WTC11 (cell line): ENCODE measurements around the gene GART. TPM values are rescaled to one million over a fixed set of nuclear protein-coding genes. Genes with fewer than 3 reads are reported as not detected.

Experiments used
- ATAC-seq: fragments of 200-7000 bp; cut with Tn5 transposase; 2 replicates; pipeline ENCODE4 v1.10.0; 2021; ENCODE audit warnings: mild to moderate bottlenecking, moderate library complexity
- CTCF ChIA-PET: fragments of 300-600 bp; sonication (Branson Sonifier 250); formaldehyde crosslinking; loops from one replicate; lab custom pipeline; 2021; ENCODE audit warnings: antibody characterized with exemption; lab: Charles Lee
- POLR2A ChIA-PET: fragments of 350-600 bp; sonication (Branson Sonifier 250); formaldehyde crosslinking; loops from one replicate; lab custom pipeline; 2021; ENCODE audit warnings: antibody characterized with exemption; lab: Charles Lee
- DNase-seq: peaks from one replicate; pipeline ENCODE4 v3.0.0; 2021; ENCODE audit warnings: low spot score
- H3K27ac Mint-ChIP-seq: 2 replicates; pipeline ENCODE4 v1.8.0; 2021; ENCODE audit warnings: mixed read lengths
- H3K27me3 Mint-ChIP-seq: 2 replicates; pipeline ENCODE4 v1.8.0; 2021; ENCODE audit warnings: low read depth, mild to moderate bottlenecking, moderate library complexity, mixed read lengths
- H3K36me3 Mint-ChIP-seq: 2 replicates; pipeline ENCODE4 v1.8.0; 2021; ENCODE audit warnings: mixed read lengths
- H3K4me1 Mint-ChIP-seq: 2 replicates; pipeline ENCODE4 v1.8.0; 2022; ENCODE audit warnings: mixed read lengths
- H3K4me3 Mint-ChIP-seq: 2 replicates; pipeline ENCODE4 v1.8.0; 2021; ENCODE audit warnings: mild to moderate bottlenecking, moderate library complexity, mixed read lengths
- H3K9me3 Mint-ChIP-seq: 2 replicates; pipeline ENCODE4 v1.8.0; 2021; ENCODE audit warnings: mixed read lengths
- CREB1 ChIP-seq: sonication (generic); formaldehyde crosslinking; IDR thresholded peaks from 2 replicates; pipeline ENCODE4 v1.8.0; 2023; ENCODE audit warnings: mild to moderate bottlenecking, missing genetic modification reagents
- FOXP1 ChIP-seq: sonication (generic); formaldehyde crosslinking; IDR thresholded peaks from 2 replicates; pipeline ENCODE4 v1.8.0; 2022; ENCODE audit warnings: missing genetic modification reagents, mild to moderate bottlenecking, moderate library complexity, borderline replicate concordance
- GABPB1 ChIP-seq: sonication (generic); formaldehyde crosslinking; IDR thresholded peaks from 2 replicates; pipeline ENCODE4 v1.8.1; 2023; ENCODE audit warnings: mild to moderate bottlenecking, missing genetic modification reagents
- JUN ChIP-seq: sonication (generic); formaldehyde crosslinking; IDR thresholded peaks from 2 replicates; pipeline ENCODE4 v1.8.0; 2023; ENCODE audit warnings: mild to moderate bottlenecking, missing genetic modification reagents
- NFE2L1 ChIP-seq: sonication (generic); formaldehyde crosslinking; IDR thresholded peaks from 2 replicates; pipeline ENCODE4 v1.8.1; 2023; ENCODE audit warnings: missing genetic modification reagents
- RORB ChIP-seq: fragments of 250-450 bp; sonication (Bioruptor Pico); IDR thresholded peaks from 2 replicates; pipeline ENCODE4 v1.9.0; 2021; ENCODE audit warnings: mild to moderate bottlenecking
- TCF7 ChIP-seq: sonication (generic); formaldehyde crosslinking; IDR thresholded peaks from 2 replicates; pipeline ENCODE4 v1.8.0; 2022; ENCODE audit warnings: mild to moderate bottlenecking, low read depth, missing genetic modification reagents, moderate library complexity
- ZNF232 ChIP-seq: sonication (generic); formaldehyde crosslinking; IDR thresholded peaks from 2 replicates; pipeline ENCODE4 v1.8.0; 2022; ENCODE audit warnings: mild to moderate bottlenecking, missing genetic modification reagents
- ZNF416 ChIP-seq: fragments of 250-450 bp; sonication (Bioruptor Pico); IDR thresholded peaks from 2 replicates; pipeline ENCODE4 v1.9.0; 2021; ENCODE audit warnings: mild to moderate bottlenecking, inconsistent platforms
- ZNF423 ChIP-seq: fragments of 250-450 bp; sonication (Bioruptor Pico); IDR thresholded peaks from 2 replicates; pipeline ENCODE4 v2.1.2; 2022; ENCODE audit warnings: mild to moderate bottlenecking, moderate library complexity
- total RNA-seq: library from RNA; stranded (reverse); gene quantifications from 3 replicates; pipeline ENCODE4 v1.2.3, GENCODE V29; 2021
- TF ChIP-seq, protein P1 (sequence below): fragments of 250-450 bp; sonication (Bioruptor Pico); IDR thresholded peaks from 2 replicates; pipeline ENCODE4 v1.9.0; 2021; ENCODE audit warnings: mild to moderate bottlenecking, borderline replicate concordance
- TF ChIP-seq, protein P2 (sequence below): sonication (generic); formaldehyde crosslinking; IDR thresholded peaks from 2 replicates; pipeline ENCODE4 v1.8.1; 2022; ENCODE audit warnings: low read depth, mild to moderate bottlenecking, moderate library complexity, missing genetic modification reagents, borderline replicate concordance
- TF ChIP-seq, protein P3 (sequence below): sonication (generic); formaldehyde crosslinking; IDR thresholded peaks from 2 replicates; pipeline ENCODE4 v1.8.0; 2023; ENCODE audit warnings: missing genetic modification reagents
- TF ChIP-seq, protein P4 (sequence below): sonication (generic); formaldehyde crosslinking; IDR thresholded peaks from 2 replicates; pipeline ENCODE4 v1.8.1; 2023; ENCODE audit warnings: mild to moderate bottlenecking, missing genetic modification reagents, moderate library complexity
- TF ChIP-seq, protein P5 (sequence below): sonication (generic); formaldehyde crosslinking; IDR thresholded peaks from 2 replicates; pipeline ENCODE4 v1.8.1; 2022; ENCODE audit warnings: low read depth, missing genetic modification reagents, borderline replicate concordance
- TF ChIP-seq, protein P6 (sequence below): sonication (generic); formaldehyde crosslinking; IDR thresholded peaks from 2 replicates; pipeline ENCODE4 v1.8.0; 2022; ENCODE audit warnings: missing genetic modification reagents
- TF ChIP-seq, protein P7 (sequence below): sonication (generic); formaldehyde crosslinking; IDR thresholded peaks from 2 replicates; pipeline ENCODE4 v1.8.0; 2023; ENCODE audit warnings: mild to moderate bottlenecking, missing genetic modification reagents

Gene GART
- total RNA-seq, 1 experiment from 2014 or later = 223 TPM

DNA sequence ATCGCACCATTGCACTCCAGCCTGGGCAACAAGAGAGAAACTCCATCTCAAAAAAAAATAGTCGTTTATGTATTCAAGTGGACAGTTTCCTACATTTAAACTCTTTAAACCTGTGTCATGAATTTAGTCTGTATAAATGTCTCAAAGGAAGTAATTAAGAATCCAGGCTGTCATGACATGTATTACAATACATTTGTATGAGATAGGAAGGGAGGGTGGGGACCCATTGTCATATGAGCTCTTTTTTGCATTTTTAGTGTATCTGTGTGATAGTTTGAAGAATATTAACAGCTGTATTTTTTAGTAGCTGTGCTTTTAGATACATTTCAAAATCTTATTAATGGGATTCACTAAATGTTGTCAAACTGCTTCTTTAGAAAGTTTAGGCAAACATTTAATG lies 26.5 kb upstream of the GART start (continued):
- TF ChIP-seq RORB (CRISPR knock-in tag) = no peak

DNA sequence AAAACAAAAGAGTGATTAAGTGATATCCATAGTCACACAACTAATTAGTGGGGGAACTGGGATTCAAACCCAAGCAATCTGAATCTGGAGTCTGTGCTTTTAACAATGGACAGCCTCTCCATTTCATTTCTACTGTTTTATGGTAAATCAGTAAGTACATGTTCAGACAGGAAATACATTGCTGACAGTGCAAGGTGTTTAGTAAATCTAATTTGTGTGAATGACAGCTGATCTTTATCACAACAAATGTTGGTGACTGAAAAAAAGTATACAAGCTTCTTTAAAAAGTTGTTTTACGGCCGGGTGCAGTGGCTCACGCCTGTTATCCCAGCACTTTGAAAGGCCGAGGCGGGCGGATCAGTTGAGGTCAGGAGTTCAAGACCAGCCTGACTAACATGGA lies 26.0 kb upstream of the GART start:
- ChIA-PET POLR2A (no interaction called here), CTCF (no interaction called here)
- ATAC-seq (no peak), DNase-seq (no peak)
- Mint-ChIP-seq H3K9me3 (no peaks in the 10 kb centered on the region), H3K4me1 (no peaks in the 10 kb centered on the region), H3K27ac (no peak overlapping the region), H3K27me3 (no peaks in the 10 kb centered on the region), H3K4me3 (no peak overlapping the region), H3K36me3 (peaks cover 47% of the 10 kb centered on the region)
- no peak for TF ChIP-seq FOXP1 (CRISPR knock-in tag)
- TF ChIP-seq, protein P1, sequence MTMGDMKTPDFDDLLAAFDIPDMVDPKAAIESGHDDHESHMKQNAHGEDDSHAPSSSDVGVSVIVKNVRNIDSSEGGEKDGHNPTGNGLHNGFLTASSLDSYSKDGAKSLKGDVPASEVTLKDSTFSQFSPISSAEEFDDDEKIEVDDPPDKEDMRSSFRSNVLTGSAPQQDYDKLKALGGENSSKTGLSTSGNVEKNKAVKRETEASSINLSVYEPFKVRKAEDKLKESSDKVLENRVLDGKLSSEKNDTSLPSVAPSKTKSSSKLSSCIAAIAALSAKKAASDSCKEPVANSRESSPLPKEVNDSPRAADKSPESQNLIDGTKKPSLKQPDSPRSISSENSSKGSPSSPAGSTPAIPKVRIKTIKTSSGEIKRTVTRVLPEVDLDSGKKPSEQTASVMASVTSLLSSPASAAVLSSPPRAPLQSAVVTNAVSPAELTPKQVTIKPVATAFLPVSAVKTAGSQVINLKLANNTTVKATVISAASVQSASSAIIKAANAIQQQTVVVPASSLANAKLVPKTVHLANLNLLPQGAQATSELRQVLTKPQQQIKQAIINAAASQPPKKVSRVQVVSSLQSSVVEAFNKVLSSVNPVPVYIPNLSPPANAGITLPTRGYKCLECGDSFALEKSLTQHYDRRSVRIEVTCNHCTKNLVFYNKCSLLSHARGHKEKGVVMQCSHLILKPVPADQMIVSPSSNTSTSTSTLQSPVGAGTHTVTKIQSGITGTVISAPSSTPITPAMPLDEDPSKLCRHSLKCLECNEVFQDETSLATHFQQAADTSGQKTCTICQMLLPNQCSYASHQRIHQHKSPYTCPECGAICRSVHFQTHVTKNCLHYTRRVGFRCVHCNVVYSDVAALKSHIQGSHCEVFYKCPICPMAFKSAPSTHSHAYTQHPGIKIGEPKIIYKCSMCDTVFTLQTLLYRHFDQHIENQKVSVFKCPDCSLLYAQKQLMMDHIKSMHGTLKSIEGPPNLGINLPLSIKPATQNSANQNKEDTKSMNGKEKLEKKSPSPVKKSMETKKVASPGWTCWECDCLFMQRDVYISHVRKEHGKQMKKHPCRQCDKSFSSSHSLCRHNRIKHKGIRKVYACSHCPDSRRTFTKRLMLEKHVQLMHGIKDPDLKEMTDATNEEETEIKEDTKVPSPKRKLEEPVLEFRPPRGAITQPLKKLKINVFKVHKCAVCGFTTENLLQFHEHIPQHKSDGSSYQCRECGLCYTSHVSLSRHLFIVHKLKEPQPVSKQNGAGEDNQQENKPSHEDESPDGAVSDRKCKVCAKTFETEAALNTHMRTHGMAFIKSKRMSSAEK (CRISPR knock-in tag) = no peak
- TF ChIP-seq ZNF423 (CRISPR knock-in tag) = no peak
- no peak for TF ChIP-seq TCF7
- TF ChIP-seq, protein P2, sequence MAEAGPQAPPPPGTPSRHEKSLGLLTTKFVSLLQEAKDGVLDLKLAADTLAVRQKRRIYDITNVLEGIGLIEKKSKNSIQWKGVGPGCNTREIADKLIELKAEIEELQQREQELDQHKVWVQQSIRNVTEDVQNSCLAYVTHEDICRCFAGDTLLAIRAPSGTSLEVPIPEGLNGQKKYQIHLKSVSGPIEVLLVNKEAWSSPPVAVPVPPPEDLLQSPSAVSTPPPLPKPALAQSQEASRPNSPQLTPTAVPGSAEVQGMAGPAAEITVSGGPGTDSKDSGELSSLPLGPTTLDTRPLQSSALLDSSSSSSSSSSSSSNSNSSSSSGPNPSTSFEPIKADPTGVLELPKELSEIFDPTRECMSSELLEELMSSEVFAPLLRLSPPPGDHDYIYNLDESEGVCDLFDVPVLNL = no peak
- TF ChIP-seq, protein P3, sequence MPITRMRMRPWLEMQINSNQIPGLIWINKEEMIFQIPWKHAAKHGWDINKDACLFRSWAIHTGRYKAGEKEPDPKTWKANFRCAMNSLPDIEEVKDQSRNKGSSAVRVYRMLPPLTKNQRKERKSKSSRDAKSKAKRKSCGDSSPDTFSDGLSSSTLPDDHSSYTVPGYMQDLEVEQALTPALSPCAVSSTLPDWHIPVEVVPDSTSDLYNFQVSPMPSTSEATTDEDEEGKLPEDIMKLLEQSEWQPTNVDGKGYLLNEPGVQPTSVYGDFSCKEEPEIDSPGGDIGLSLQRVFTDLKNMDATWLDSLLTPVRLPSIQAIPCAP (CRISPR knock-in tag) = no peak
- TF ChIP-seq NFE2L1 (CRISPR knock-in tag) = no peak
- TF ChIP-seq, protein P4, sequence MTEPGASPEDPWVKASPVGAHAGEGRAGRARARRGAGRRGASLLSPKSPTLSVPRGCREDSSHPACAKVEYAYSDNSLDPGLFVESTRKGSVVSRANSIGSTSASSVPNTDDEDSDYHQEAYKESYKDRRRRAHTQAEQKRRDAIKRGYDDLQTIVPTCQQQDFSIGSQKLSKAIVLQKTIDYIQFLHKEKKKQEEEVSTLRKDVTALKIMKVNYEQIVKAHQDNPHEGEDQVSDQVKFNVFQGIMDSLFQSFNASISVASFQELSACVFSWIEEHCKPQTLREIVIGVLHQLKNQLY = no peak
- no peak for TF ChIP-seq GABPB1 (CRISPR knock-in tag)
- TF ChIP-seq, protein P5, sequence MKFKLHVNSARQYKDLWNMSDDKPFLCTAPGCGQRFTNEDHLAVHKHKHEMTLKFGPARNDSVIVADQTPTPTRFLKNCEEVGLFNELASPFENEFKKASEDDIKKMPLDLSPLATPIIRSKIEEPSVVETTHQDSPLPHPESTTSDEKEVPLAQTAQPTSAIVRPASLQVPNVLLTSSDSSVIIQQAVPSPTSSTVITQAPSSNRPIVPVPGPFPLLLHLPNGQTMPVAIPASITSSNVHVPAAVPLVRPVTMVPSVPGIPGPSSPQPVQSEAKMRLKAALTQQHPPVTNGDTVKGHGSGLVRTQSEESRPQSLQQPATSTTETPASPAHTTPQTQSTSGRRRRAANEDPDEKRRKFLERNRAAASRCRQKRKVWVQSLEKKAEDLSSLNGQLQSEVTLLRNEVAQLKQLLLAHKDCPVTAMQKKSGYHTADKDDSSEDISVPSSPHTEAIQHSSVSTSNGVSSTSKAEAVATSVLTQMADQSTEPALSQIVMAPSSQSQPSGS = no peak
- no peak for TF ChIP-seq ZNF232
- TF ChIP-seq CREB1 (CRISPR knock-in tag) = no peak

DNA sequence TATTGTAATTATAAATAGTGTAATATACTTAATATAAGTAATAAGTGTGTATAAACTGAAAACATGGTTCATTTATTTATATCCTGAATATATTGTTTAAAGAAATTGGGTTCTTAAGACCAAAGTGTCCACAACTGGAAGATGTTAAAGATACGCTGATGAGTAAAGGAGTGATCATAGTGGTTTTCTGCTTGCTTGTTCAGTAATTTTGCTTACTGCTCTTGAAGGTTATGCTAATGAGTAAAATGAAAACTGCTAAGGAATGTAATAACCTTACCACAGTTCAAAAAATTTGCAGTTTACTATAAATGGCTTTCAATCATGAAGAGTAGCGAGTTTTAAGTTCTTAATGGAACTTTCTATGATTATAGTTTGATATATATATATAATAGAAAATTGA lies 24.6 kb upstream of the GART start:
- ChIA-PET CTCF (interaction anchor here (1.2 kb wide), 1 partner anchor 40 kb away, joined by 3 read pairs; no protein-coding TSS in a partner anchor), POLR2A (no interaction called here)
- DNase-seq = no peak
- no peak overlapping the region for H3K4me3 Mint-ChIP-seq
- ATAC-seq = no peak
- H3K27ac Mint-ChIP-seq = no peak overlapping the region
- no peaks in the 10 kb centered on the region for H3K4me1 Mint-ChIP-seq
- no peaks in the 10 kb centered on the region for H3K9me3 Mint-ChIP-seq
- H3K27me3 Mint-ChIP-seq = no peaks in the 10 kb centered on the region
- H3K36me3 Mint-ChIP-seq = peaks cover 37% of the 10 kb centered on the region
- TF ChIP-seq ZNF416 (CRISPR knock-in tag) (no peak), NFE2L1 (CRISPR knock-in tag) (no peak), JUN (CRISPR knock-in tag) (no peak)
- TF ChIP-seq, protein P6, sequence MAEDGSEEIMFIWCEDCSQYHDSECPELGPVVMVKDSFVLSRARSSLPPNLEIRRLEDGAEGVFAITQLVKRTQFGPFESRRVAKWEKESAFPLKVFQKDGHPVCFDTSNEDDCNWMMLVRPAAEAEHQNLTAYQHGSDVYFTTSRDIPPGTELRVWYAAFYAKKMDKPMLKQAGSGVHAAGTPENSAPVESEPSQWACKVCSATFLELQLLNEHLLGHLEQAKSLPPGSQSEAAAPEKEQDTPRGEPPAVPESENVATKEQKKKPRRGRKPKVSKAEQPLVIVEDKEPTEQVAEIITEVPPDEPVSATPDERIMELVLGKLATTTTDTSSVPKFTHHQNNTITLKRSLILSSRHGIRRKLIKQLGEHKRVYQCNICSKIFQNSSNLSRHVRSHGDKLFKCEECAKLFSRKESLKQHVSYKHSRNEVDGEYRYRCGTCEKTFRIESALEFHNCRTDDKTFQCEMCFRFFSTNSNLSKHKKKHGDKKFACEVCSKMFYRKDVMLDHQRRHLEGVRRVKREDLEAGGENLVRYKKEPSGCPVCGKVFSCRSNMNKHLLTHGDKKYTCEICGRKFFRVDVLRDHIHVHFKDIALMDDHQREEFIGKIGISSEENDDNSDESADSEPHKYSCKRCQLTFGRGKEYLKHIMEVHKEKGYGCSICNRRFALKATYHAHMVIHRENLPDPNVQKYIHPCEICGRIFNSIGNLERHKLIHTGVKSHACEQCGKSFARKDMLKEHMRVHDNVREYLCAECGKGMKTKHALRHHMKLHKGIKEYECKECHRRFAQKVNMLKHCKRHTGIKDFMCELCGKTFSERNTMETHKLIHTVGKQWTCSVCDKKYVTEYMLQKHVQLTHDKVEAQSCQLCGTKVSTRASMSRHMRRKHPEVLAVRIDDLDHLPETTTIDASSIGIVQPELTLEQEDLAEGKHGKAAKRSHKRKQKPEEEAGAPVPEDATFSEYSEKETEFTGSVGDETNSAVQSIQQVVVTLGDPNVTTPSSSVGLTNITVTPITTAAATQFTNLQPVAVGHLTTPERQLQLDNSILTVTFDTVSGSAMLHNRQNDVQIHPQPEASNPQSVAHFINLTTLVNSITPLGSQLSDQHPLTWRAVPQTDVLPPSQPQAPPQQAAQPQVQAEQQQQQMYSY (CRISPR knock-in tag) = no peak
- TF ChIP-seq, protein P7, sequence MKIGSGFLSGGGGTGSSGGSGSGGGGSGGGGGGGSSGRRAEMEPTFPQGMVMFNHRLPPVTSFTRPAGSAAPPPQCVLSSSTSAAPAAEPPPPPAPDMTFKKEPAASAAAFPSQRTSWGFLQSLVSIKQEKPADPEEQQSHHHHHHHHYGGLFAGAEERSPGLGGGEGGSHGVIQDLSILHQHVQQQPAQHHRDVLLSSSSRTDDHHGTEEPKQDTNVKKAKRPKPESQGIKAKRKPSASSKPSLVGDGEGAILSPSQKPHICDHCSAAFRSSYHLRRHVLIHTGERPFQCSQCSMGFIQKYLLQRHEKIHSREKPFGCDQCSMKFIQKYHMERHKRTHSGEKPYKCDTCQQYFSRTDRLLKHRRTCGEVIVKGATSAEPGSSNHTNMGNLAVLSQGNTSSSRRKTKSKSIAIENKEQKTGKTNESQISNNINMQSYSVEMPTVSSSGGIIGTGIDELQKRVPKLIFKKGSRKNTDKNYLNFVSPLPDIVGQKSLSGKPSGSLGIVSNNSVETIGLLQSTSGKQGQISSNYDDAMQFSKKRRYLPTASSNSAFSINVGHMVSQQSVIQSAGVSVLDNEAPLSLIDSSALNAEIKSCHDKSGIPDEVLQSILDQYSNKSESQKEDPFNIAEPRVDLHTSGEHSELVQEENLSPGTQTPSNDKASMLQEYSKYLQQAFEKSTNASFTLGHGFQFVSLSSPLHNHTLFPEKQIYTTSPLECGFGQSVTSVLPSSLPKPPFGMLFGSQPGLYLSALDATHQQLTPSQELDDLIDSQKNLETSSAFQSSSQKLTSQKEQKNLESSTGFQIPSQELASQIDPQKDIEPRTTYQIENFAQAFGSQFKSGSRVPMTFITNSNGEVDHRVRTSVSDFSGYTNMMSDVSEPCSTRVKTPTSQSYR (CRISPR knock-in tag) = no peak
